ENCODE results near the gene IFITM2.
A peak's percentile ranks its signal among the peaks of the same experiment; 100 is the strongest.
"Not testable (repeated sequence)": the region's sequence is repeated elsewhere in the genome, so short reads cannot be mapped to it uniquely, and the experiment has no call there.

Gene IFITM2

DNA sequence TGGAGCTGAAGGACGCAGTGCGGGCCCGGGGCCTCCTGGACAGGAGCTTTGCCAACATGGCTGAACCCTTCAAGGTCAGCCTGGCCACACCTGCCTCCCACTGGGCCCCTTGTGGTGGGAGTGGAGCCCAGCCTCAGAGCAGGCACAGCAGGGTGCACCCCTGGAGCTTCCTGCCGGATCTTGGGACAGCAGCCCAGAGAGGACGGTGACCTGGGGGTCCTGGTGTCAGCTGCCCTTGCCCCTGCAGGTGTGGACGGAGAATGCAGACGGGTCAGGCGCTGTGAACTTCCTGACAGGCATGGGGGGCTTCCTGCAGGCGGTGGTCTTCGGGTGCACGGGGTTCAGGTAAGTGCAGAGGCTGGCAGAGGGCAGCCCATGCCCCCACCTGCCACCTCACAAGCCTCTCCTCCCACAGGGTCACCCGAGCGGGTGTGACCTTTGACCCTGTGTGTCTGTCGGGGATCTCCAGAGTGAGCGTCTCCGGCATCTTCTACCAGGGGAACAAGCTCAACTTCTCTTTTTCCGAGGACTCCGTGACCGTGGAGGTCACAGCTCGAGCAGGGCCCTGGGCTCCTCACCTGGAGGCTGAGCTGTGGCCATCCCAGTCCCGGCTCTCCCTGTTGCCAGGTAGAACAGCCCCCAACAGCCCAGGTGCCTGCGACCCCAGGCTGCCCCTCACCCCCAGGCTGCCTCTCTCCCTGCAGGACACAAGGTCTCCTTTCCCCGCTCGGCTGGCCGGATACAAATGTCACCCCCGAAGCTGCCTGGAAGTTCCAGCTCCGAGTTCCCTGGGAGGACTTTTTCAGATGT is 13.6 kb upstream of the IFITM2 start:
- no peak for DNase-seq

GRCh38 chr11:294780-295179 is 12.8 kb upstream of the IFITM2 start:
- no peak for DNase-seq

DNA sequence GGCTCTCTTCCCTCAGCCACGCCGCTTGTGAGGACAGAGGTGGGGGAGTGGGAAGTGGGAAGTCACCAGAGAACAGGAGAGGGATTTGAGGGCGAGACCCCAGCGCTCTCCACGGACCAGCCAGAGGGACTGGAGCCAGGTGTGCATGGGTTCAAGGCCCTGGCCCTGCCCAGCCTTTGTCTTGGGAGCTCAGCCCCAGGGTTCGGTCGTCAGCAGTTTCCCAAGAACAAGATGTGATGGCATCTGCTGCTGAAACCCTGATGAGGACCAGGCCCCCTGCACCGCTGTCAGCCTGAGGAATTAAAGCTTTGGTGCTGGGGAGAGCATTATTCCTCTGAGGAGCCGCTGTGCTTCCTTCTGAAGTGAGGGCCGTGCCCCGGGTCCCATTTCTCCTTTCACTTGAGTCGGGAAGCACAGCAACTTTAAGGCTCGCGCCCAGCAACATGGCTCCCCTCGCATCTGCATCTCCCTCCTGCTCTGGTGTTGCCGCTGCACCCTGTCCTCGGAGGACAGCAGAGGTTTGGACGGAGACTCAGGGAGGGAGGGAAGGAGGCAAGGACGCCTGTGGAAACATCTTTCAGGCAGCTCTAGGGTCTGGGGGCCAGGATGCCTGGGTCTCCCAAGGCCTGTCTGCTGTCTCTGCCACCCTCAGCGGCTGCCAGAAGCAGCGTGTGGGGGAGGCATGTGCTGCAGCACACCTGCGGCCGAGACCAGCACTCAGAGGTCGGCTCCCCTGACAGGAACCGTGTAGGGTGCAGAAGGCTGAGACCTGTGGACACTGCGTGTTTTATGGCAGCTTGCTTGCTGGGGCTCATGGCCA is 12.1 kb upstream of the IFITM2 start:
- DNase-seq = no peak

GRCh38 chr11:296171-297050 is 11.2 kb upstream of the IFITM2 start:
- DNase-seq = no peak

GRCh38 chr11:297051-297585 is 10.5 kb upstream of the IFITM2 start:
- DNase-seq = no peak

DNA sequence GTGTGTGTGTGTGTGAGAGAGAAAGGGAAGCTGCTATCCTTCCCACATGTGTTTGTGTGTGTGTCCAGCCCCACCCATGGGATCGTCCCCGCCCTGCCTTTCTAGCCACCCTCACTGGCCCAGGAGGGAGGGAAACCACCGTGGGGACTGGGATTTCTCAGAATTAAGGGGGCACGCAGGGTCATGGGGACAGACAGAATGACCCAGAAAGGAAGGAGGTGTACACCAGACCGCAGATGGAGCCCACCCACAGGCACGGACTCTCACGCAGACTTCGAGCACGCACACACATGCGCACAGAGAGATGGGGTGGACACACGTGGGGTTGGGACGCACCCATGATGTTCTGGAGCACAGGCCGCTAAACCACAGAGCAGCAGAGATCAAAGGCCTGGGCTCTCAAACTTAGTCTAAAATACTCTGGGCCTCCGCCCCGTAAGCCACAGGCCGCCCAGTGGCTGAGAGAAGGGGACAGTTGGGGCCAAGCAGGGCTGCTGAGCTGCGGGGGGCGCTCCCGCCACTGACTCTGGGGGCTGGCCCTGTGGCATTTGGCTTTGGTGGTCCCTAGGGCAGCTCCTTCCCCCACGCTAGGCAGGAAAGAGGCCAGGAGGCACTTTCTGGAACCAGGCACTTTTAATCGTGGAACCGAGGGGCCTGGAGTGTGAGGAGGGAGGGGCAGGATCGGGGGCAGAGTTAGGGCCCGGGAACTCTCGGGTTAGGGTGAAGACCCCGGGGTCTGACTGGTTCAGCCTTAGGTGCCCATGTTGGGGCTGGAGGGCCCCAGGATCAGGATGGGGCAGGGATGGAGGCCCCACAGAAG is 9.8 kb upstream of the IFITM2 start:
- no peak for DNase-seq

- no peak for DNase-seq
Observed at GRCh38 chr11:298406-299065, 9.1 kb upstream of the IFITM2 start.

DNA sequence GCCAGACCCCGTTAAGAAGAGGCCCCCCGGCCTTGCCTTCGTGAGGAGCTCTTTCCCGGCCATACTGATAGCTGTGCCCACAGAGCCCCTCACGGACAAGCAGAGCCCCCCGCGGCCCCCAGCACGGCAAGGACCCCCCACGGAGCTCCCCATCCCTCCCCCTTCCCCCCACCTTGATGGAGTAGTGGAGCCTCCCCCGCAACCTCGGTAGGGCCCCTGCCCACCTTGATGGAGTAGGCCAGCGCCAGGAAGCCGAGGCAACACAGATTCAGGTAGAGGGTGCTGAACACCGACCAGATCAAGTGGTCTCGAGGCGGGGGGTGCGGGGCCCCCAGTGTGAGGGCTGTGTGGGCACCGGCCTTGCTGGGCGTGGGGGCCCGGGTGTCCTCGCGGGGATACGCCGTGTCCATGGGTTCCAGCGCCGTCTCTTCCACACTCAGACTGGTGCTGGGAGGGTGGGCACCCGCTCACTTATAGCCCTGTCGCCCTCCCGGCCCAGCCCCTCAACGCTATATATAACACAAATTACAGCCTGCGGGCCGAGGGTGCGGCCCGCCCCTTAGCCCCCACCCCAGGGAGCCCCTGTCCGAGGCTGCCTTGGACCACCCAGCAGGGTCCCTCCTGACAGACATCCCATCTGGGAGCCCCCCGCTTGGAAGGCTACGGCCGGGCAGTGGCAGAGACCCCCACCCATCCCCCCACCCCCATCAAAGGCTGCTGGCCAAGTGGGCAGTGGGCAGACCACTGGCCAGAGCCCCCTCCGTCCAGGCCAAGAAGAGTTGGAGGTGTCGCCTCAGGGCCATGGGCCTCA is 8.3 kb upstream of the IFITM2 start, which contains the start of gene IFITM5:
TSS of gene IFITM5 (minus strand) at position 446 of the 811 bp plus-strand sequence. CDS start at position 410, 36 bp downstream.
- no peak for DNase-seq

- no peak for DNase-seq
Observed at GRCh38 chr11:299951-300735, 7.5 kb upstream of the IFITM2 start.

DNA sequence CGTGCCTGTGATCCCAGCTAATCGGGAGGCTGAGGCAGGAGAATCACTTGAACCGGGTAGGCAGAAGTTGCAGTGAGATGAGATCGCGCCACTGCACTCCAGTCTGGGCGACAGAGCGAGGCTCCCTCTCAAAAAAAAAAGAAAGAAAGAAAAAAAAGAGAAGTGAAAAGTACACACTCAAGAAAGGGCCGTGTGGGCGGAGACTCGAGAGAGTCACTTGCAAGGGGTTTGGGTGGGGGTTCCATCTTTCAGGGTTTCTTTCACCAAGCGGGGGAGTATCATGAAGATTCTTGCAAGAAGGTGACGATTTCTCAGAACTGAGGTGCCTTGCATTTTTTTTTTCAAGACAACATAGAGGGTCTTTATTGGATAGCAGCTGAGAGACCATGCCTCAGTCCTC is 4.3 kb upstream of the IFITM2 start:
- DNase-seq = no peak

DNA sequence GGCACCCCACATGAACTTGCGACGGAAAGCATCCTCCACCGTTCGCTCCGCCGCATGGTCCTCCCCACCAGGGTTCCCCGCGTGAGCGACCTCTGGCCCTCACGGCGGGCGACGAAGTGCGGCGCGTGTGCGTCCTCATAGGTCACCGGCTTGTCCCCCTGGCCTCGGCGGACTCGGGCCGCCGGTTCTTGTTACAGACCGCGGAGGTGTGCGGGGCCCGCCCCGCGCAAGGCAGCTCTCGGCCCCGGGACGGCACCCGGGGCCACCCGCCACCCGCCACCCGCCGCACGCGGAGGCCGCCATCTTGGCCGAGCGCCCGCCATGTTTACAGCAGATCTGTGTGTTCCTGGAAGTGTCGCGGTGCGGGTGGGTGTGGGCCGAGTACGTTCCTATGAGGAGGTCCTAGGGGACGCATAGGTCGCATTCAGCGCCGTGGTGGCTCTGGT is 3.5 kb upstream of the IFITM2 start:
- no peak for DNase-seq

DNA sequence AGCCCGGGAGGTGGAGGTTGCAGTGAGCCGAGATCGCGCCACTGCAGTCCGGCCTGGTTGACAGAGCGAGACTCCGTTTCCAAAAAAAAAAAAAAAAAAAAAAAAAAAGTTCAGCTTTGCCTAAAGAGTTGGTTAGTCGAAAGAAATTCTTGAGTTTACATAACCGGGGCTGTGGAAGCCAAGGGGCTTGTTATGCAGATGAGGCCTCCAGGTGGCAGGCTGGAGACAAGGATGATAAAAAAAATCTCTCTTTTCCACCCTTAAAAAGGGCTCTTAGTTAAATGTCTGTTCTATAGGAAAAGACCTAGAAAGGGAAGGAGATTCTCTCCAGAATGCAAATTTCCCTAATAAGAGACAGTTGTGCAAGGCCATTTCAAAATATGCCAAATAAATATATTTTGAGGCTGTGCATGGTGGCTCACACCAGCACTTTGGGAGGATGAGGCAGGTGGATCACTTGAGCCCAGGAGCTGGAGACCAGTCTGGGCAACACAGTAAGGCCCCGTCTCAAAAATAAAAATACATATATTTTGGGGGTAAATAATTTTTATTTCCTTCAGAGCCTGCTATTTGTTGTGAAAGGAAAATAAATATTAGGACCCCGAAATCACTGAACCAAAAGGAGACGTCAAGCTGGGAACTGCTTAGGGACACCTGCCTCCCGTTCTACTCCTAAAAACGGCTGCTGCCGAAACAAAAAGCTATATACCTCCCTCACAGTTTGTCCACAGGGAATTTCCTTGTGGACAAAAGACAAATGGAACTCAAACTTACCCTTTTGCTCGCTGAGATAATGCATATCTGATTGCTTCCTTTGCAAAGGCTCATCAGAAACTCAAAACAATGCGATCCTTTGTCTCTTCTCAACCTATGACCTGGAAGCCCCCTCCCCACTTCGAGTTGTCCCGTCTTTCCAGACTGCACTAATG is 2.4 kb upstream of the IFITM2 start:
- peak; percentile 26 for DNase-seq

DNA sequence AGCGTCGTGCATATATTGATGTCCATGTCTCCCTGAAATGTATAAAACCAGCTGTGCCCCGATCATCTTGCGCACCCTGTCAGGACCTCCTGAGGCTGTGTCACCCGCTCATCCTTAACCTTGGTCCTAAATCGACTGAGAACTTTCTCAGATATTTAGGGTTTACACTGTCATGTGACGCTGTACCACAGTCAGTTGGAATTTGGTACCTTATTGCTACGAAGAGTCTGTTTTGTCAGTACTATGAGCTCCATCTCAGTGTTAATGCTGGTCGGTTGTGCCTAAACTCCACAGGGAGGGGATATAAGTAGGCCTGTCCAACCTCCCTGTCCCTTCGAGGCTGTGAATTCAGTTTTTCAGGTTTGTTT is 1.8 kb upstream of the IFITM2 start:
- DNase-seq = no peak

DNA sequence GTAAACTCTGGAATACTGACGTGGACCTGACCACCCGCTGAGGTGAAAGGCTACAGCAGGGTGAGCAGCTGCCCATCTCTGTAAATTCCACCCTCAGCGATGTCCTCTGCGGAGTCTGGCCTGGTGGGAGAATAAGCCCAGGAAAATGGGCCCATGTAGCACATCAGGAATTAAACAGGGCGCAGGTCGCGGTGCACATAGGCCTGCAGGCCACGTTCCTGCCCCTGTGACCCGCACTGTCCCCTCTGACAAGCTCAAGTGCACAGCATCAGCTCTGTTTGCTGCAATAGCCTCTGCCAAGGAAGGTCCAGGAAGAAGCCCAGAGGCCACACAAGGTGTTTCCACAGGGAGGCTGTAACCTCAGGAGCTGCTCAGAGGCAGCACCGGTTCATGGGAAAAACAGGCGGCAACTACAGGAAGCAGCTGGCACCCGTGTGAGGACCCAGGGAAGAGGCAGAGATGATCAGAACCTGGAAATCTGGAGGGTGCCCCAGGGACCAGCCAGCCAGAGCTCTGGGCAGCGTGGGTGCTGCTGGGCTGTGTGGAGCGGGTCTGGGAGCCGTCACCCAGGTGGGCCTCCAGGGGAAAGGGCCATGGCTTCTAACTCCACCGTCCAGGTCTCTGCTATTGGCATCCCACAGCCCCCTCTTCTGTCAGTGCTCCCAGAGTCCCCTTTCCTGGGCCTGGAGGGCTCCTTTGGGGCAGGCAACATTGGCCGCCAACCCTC is 808 bp upstream of the IFITM2 start:
- DNase-seq = no peak

GRCh38 chr11:308740-309665 is 1.4 kb downstream of the IFITM2 start:
- not testable (repeated sequence) for DNase-seq

- DNase-seq = not testable (repeated sequence)
Observed at GRCh38 chr11:309979-310572, 2.5 kb downstream of the IFITM2 start.
